ENCODE measurements around the gene NPNT.

NPNT gene

DNA sequence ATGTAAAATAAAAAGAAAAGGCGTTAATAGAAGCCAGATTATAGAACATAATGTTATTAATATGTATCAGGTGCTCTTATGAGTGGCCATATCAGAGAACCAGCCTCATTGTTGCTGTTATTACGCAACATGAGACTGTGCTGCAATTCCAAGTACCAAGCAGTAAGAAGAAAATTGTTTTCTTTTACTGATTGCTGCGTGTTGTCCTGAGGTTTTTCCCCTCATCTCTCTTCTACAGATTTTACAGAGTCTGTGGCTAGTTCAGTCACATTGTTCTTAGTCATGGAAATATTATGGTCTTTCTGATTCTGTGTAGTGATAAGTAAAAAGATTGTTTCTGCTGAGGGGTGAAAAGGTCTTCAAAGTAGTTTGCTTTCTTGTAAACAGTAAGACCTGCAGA, 55.9 kb downstream of the NPNT start:
- TF ChIP-seq PPARA (CRISPR knock-in tag; IDR thresholded peaks at IDR 0.05; ENCODE audit: borderline replicate concordance) (no peak), ZFP30 (CRISPR knock-in tag; IDR thresholded peaks at IDR 0.05) (no peak), TCF4 (CRISPR knock-in tag; IDR thresholded peaks at IDR 0.05; ENCODE audit: borderline replicate concordance) (no peak), ESRRG (CRISPR knock-in tag; IDR thresholded peaks at IDR 0.05) (no peak), ZFP3 (CRISPR knock-in tag; IDR thresholded peaks at IDR 0.05) (no peak), TOX (CRISPR knock-in tag; IDR thresholded peaks at IDR 0.05; ENCODE audit: borderline replicate concordance) (no peak), ISL1 (CRISPR knock-in tag; IDR thresholded peaks at IDR 0.05) (no peak), CSDC2 (CRISPR knock-in tag; IDR thresholded peaks at IDR 0.05) (no peak), OSR1 (CRISPR knock-in tag; IDR thresholded peaks at IDR 0.05) (no peak), ZNF565 (CRISPR knock-in tag; conservative IDR thresholded peaks at IDR 0.05; ENCODE audit: low read depth) (no peak), ZNF8 (CRISPR knock-in tag; IDR thresholded peaks at IDR 0.05) (no peak), RARB (CRISPR knock-in tag; IDR thresholded peaks at IDR 0.05) (no peak), BACH2 (CRISPR knock-in tag; IDR thresholded peaks at IDR 0.05; ENCODE audit: borderline replicate concordance) (no peak)
- TF ChIP-seq, protein P1, sequence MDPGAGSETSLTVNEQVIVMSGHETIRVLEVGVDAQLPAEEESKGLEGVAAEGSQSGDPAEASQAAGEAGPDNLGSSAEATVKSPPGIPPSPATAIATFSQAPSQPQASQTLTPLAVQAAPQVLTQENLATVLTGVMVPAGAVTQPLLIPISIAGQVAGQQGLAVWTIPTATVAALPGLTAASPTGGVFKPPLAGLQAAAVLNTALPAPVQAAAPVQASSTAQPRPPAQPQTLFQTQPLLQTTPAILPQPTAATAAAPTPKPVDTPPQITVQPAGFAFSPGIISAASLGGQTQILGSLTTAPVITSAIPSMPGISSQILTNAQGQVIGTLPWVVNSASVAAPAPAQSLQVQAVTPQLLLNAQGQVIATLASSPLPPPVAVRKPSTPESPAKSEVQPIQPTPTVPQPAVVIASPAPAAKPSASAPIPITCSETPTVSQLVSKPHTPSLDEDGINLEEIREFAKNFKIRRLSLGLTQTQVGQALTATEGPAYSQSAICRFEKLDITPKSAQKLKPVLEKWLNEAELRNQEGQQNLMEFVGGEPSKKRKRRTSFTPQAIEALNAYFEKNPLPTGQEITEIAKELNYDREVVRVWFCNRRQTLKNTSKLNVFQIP (CRISPR knock-in tag; IDR thresholded peaks at IDR 0.05; ENCODE audit: borderline replicate concordance, low read depth) = no peak
- TF ChIP-seq, protein P2, sequence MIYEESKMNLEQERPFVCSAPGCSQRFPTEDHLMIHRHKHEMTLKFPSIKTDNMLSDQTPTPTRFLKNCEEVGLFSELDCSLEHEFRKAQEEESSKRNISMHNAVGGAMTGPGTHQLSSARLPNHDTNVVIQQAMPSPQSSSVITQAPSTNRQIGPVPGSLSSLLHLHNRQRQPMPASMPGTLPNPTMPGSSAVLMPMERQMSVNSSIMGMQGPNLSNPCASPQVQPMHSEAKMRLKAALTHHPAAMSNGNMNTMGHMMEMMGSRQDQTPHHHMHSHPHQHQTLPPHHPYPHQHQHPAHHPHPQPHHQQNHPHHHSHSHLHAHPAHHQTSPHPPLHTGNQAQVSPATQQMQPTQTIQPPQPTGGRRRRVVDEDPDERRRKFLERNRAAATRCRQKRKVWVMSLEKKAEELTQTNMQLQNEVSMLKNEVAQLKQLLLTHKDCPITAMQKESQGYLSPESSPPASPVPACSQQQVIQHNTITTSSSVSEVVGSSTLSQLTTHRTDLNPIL (CRISPR knock-in tag; IDR thresholded peaks at IDR 0.05; ENCODE audit: low read depth) = no peak
- TF ChIP-seq, protein P3, sequence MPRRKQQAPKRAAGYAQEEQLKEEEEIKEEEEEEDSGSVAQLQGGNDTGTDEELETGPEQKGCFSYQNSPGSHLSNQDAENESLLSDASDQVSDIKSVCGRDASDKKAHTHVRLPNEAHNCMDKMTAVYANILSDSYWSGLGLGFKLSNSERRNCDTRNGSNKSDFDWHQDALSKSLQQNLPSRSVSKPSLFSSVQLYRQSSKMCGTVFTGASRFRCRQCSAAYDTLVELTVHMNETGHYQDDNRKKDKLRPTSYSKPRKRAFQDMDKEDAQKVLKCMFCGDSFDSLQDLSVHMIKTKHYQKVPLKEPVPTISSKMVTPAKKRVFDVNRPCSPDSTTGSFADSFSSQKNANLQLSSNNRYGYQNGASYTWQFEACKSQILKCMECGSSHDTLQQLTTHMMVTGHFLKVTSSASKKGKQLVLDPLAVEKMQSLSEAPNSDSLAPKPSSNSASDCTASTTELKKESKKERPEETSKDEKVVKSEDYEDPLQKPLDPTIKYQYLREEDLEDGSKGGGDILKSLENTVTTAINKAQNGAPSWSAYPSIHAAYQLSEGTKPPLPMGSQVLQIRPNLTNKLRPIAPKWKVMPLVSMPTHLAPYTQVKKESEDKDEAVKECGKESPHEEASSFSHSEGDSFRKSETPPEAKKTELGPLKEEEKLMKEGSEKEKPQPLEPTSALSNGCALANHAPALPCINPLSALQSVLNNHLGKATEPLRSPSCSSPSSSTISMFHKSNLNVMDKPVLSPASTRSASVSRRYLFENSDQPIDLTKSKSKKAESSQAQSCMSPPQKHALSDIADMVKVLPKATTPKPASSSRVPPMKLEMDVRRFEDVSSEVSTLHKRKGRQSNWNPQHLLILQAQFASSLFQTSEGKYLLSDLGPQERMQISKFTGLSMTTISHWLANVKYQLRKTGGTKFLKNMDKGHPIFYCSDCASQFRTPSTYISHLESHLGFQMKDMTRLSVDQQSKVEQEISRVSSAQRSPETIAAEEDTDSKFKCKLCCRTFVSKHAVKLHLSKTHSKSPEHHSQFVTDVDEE (CRISPR knock-in tag; IDR thresholded peaks at IDR 0.05) = no peak
- TF ChIP-seq, protein P4, sequence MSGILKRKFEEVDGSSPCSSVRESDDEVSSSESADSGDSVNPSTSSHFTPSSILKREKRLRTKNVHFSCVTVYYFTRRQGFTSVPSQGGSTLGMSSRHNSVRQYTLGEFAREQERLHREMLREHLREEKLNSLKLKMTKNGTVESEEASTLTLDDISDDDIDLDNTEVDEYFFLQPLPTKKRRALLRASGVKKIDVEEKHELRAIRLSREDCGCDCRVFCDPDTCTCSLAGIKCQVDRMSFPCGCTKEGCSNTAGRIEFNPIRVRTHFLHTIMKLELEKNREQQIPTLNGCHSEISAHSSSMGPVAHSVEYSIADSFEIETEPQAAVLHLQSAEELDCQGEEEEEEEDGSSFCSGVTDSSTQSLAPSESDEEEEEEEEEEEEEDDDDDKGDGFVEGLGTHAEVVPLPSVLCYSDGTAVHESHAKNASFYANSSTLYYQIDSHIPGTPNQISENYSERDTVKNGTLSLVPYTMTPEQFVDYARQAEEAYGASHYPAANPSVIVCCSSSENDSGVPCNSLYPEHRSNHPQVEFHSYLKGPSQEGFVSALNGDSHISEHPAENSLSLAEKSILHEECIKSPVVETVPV (CRISPR knock-in tag; IDR thresholded peaks at IDR 0.05) = no peak
- ATAC-seq = no peak; the same call in 2 of the 3 replicates

DNA sequence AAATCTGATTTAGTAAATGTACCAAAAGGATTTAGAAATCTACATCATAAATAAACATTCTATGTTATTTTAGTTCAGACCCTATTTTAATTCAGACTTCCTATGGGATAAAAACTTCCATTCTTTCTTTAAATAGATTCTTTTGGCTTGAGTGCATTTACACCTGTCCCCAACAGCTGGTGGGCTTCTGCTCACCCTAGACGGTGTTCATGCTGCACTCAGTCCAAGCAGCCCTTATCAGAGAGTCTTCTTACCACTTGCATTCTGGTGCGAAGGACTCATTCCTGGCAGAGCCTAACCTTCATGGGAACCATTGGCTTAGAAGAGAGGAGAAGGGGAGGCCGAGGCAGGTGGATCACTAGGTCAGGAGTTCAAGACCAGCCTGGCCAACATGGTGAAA, 57.3 kb downstream of the NPNT start:
- no peak for TF ChIP-seq ZNF565 (CRISPR knock-in tag; conservative IDR thresholded peaks at IDR 0.05; ENCODE audit: low read depth)
- TF ChIP-seq GLIS3 (CRISPR knock-in tag; IDR thresholded peaks at IDR 0.05) = no peak
- ATAC-seq = no peak

DNA sequence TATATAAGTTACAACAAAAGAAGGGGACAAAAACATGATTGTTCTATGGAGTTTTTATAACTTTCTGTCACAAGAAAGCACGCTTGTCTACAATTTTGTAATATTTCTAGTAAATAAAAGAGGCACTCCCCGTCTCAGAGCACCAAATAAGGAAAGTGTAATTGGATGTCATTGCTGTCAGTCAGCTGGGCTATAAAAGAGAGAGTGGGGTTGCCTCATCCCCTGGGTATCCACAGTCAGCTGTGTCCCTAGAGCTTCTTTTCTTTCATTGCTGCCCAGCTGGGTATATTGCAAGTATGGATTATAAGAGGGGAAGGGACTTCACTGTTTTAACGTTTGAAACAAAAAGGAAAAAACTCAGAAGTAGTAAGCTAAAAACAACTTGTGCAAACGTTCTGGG, 61.3 kb downstream of the NPNT start:
- no peak for ATAC-seq
- TF ChIP-seq ZFP30 (CRISPR knock-in tag; IDR thresholded peaks at IDR 0.05) = no peak
- TF ChIP-seq, protein P5, sequence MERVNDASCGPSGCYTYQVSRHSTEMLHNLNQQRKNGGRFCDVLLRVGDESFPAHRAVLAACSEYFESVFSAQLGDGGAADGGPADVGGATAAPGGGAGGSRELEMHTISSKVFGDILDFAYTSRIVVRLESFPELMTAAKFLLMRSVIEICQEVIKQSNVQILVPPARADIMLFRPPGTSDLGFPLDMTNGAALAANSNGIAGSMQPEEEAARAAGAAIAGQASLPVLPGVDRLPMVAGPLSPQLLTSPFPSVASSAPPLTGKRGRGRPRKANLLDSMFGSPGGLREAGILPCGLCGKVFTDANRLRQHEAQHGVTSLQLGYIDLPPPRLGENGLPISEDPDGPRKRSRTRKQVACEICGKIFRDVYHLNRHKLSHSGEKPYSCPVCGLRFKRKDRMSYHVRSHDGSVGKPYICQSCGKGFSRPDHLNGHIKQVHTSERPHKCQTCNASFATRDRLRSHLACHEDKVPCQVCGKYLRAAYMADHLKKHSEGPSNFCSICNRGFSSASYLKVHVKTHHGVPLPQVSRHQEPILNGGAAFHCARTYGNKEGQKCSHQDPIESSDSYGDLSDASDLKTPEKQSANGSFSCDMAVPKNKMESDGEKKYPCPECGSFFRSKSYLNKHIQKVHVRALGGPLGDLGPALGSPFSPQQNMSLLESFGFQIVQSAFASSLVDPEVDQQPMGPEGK (CRISPR knock-in tag; IDR thresholded peaks at IDR 0.05; ENCODE audit: borderline replicate concordance) = no peak
- no peak for TF ChIP-seq ISL1 (CRISPR knock-in tag; IDR thresholded peaks at IDR 0.05)
- no peak for TF ChIP-seq GLIS3 (CRISPR knock-in tag; IDR thresholded peaks at IDR 0.05)
- TF ChIP-seq SNAI2 (CRISPR knock-in tag; IDR thresholded peaks at IDR 0.05) = no peak
- no peak for TF ChIP-seq ZNF565 (CRISPR knock-in tag; conservative IDR thresholded peaks at IDR 0.05; ENCODE audit: low read depth)

DNA sequence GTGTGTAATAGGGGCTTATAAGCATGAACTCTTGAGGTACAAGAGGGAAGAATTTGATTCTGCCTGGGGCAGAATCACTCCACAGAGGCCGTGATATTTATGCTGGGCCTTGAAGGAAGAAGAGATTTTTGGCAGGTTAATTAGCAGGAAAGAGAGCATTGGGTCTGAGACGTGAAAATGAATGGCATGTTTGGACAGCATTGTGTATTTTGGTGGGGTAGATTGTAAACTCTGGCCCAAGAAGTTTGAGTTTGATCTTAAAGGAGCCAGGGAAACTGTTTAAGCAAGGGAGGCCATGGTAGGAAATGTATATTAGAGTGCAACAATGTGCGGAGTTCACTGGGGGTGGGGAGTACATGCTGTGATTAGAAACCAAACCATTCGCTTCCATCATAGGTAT, 62.4 kb downstream of the NPNT start:
- TF ChIP-seq, protein P5 (CRISPR knock-in tag; IDR thresholded peaks at IDR 0.05; ENCODE audit: borderline replicate concordance) = no peak
- no peak for TF ChIP-seq ARNTL (CRISPR knock-in tag; IDR thresholded peaks at IDR 0.05; ENCODE audit: borderline replicate concordance, low read depth)
- TF ChIP-seq OSR1 (CRISPR knock-in tag; IDR thresholded peaks at IDR 0.05) = no peak
- TF ChIP-seq, protein P1 (CRISPR knock-in tag; IDR thresholded peaks at IDR 0.05; ENCODE audit: borderline replicate concordance, low read depth) = no peak
- TF ChIP-seq TCF4 (CRISPR knock-in tag; IDR thresholded peaks at IDR 0.05; ENCODE audit: borderline replicate concordance) = no peak
- TF ChIP-seq PPARA (CRISPR knock-in tag; IDR thresholded peaks at IDR 0.05; ENCODE audit: borderline replicate concordance) = no peak
- TF ChIP-seq ZC3H10 (CRISPR knock-in tag; IDR thresholded peaks at IDR 0.05) = no peak
- TF ChIP-seq TOX (CRISPR knock-in tag; IDR thresholded peaks at IDR 0.05; ENCODE audit: borderline replicate concordance) = no peak
- no peak for TF ChIP-seq RARB (CRISPR knock-in tag; IDR thresholded peaks at IDR 0.05)
- no peak for TF ChIP-seq ZNF70 (CRISPR knock-in tag; IDR thresholded peaks at IDR 0.05)
- TF ChIP-seq GLIS3 (CRISPR knock-in tag; IDR thresholded peaks at IDR 0.05) = no peak
- no peak for TF ChIP-seq ISL1 (CRISPR knock-in tag; IDR thresholded peaks at IDR 0.05)
- TF ChIP-seq ZNF8 (CRISPR knock-in tag; IDR thresholded peaks at IDR 0.05) = no peak
- no peak for TF ChIP-seq ZFP30 (CRISPR knock-in tag; IDR thresholded peaks at IDR 0.05)
- no peak for TF ChIP-seq SNAI2 (CRISPR knock-in tag; IDR thresholded peaks at IDR 0.05)

More for the DNA sequence above, 62.4 kb downstream of the NPNT start:
- ATAC-seq = no peak

Measured in SK-N-SH treated with all-trans-retinoic acid at 6 μM for 48 hours (cell line).